Measurements from ENCODE around the gene PTGIS.

The PTGIS gene

DNA sequence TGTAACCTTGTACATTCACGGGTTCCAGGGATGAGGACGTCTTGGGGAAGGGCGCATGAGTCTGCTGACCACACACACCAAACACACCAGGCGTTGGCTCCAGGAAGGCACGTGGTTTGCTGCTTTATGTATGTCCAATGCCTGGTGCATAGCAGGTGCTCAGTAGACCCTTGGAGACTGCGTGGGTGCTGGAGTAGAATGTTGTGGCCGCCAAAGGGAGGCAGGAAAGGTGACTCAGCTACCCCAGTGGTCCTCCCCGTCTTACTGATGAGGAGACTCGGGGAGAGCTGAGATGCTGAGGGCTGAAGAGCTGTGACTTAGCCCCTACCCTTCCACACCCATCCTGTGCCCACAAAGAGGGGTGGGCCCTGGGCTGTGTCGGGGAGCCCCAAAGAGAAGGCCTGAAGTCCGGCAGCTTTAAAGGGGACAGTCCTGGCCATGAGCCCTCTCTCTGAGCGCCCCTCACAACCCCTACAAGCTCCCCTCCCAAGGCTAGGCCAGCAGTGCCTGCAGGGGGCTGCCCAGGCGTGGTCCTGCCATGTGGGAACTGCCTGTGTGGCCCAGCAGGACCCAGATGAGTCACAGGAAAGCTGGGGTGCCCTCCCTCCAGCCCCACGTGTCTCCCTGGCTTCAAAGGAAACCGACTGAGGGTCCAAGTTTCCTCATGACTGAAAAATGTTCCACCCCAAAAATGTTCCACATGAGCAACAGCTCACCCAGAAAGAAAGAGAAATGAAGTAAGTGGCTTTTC, 28.0 kb upstream of the PTGIS start:
- no peak for DNase-seq

DNA sequence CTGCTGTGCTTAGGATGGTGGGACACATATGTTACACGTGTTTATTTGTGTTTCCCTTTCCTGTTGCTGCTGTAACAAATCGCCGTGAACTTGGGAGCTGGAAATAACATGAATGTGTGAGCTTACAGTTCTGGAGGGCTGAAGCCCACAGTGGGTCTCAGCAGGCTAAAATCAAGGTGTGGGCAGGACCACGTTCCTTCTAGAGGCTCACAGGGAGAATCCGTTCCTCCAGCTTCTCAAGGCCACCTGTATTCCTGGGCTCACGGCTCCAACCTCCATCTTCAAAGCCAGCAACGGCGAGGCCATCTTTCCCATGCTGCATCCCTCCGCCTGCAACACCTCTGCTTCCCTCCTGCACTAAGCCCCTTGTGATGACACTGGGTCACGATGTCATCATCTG, 27.4 kb upstream of the PTGIS start:
- no peak for DNase-seq

DNA sequence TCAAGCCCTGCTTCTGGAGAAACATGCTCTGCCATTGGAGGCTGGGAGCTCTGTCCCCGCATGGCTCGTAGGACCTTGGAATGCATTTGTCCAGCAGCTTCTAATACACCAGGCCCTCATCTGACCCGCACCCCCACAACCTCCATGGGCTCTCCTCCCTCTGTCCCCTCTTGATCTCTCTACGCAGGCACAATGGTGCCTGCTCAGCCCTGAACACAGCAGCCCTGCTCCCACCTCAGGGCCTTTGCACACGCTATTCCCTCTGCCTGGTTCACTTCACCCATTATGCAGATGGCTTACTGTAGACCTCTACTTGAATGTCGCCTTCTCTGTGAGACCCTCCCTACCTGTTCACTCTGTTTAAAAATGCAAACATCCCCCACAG, 27.0 kb upstream of the PTGIS start:
- DNase-seq = no peak

DNA sequence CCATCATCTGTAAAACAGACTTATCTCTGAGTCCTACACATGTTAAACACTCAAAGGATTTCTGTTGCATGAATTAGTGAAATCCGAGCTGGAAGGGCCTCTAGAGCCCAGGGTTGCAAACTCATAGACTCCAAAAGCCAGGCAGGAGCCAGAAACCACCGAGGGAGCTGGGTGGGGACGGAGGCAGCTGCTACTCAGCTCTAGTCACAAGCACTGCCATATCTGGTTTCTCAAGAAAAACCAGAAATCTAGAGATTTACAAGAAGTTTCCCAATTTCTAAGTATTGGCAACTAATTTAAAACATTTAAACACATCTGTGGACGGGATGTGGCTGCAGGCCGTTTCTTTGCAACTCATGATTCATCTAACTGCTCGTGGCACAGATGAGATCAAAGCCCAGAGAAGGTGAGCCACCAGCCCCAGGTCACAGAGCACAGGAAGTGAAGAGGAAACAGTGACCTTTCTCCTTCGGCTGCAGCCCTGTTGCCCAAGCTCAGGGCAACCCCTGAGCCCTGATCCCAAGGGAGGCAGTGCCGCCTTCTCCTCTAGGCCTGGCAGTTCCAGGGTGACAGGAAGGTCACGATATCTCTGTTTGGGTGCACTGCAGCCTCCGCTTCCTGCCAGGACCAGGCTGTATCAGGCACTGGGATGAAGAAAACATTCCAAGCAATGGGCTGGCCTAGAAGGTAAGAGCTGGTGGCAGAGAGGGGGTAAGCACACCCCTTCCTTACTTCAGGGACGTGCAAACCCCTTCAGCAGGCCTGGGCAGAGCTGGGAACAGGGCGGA, 26.4 kb upstream of the PTGIS start:
- DNase-seq = no peak

DNA sequence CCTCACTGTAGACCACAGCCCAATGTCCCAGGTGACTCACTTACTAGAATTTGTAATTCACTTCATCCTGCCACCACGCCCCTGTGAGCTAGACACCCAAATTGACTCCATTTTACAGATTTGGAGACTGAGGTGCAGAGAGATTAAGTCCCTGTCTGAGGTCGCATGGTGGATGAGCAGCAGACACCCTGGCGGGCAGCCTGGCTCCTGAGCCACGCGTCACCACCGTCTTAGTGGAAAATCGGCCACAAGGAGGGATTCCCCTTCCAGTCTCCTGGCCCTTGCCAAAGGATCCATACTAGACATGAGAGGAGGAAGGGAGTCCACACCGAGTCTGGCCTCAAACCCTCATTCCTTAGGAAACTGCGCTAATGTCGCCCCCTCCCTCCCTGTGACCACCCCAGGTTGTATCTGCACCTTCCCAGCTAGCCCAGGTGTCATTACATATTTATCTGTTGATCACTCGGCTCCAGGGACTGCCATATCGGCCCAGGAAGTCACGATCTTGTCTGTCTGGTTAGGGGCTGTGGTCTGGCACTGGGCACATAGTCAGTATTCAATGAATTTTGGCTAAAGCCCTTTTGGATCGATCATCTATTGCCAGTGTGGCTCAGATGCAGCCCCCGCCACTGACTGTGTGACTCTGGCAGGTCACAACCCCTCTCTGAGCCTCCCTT, 25.7 kb upstream of the PTGIS start:
- no peak for DNase-seq

DNA sequence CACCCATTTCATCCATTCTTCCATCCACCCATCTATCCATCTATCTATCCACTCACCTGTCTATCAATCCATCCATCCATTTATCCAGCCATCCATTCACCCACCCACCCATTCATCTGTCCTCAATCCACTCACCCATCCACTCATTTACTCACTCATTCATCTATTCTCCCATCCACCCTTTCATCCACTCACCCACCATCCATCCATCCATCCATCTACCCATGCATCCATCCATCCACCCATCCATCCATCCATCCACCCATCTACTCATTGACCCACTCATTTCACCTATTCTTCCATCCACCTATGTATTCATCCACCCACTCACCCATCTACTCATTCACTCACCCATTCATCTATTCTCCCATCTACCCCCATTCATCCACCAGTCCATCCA, 24.2 kb upstream of the PTGIS start:
- DNase-seq = no peak

DNA sequence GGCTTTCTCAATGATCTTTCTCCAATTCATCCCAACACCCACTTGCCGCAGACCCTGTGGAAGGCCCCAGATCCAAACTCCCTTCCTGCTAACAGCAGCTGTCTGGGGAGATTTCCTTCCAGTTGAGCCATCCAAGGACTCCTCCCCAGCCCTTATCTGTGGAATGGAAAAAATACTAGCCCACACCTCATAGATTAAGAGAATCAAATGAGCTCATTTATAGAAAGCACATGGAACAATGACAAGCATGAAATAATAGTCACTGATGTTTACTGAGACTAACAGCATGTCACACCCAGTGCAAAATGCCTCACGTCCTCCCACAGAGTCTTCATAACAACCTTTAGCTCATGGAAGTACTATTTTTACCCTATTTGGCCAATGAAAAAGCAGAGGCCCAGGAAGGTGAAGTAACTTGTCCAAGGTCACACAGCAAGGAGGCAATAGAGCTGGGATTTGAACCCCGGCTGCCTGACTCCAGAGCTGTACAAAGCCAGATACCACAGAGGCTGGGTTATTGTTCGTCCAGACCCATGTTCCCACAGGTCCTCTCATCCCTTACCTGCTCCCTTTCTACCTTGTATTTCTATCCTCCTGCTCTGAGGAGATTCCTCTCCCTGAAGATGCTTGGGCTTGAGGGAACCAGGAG, 23.4 kb upstream of the PTGIS start:
- DNase-seq = no peak

DNA sequence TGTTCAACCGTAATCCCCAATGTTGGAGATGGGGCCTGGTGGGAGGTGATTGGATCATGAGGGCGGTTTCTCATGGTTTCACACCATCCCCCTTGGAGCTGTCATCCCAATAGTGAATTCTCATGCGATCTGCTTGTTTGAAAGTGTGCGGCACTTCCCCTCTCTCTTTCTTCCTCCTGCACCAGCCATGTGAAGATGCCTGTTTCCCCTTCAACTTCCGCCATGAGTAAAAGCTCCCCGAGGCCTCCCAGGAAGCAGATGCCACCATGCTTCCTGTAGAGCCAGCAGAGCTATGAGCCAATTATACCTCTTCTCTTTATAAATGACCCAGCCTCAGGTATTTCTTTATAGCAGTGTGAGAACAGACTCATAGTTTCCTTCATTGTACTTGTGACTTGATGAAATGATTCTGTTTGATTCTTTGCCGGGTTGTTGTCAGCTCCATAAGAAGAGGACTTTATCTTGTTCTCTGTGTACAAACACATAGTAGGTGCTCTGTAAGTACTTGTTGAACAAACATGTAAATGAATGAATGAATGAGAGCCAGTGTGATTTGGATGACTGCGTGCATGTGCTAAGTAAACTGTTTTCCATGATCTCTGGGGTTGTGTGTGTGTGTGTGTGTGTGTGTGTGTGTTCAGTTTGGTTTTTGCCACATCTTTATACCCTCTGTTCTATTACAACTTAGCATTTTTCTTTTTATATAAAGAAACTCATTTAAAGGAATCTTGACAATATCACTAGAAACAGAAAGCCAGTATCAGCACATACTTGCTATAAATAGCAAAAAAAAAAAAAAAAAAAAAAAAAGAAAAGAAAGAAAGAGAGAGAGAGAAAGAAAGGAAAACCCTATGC, 22.5 kb upstream of the PTGIS start:
- no peak for DNase-seq

DNA sequence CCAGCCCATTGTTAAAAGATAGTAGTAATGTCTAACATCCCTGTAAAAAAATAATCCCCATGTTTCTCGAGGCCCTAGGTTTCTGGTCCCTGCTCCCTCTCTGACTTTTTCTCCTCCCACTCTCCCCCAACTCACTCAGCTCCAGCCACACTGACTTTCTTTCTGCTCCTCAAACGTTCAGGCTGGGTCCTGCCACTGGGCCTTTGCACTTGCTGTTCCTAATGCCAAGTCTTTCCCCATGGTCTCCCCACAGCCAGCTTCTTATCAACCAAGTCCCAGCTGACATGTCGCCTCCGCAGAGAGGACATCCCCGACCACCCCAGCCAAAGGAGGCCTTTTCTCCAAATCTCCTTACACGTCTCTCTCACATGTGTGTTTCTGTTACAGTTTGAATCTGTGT, 21.8 kb upstream of the PTGIS start:
- no peak for DNase-seq

DNA sequence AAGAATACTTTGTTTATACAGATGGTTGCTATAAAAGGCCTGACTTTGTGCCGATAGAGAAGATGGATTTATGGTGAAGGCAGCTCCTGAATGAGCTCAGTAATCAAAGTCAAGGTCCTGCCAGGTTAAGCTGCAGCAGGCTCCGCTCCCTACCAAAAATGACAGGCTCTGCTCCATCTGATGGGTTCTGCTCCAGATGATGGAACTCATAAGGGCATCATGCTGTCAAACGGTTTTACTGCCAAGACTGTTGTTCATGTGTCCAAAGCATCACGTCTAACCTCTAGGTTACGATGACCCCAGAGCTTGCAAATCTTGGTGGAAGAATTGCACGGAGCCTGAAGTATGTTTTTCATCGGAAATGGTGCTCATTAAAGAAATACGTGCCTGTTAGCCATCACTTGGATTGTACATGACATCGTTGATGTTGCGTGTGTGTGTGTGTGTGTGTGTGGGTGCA, 19.2 kb upstream of the PTGIS start:
- no peak for DNase-seq

DNA sequence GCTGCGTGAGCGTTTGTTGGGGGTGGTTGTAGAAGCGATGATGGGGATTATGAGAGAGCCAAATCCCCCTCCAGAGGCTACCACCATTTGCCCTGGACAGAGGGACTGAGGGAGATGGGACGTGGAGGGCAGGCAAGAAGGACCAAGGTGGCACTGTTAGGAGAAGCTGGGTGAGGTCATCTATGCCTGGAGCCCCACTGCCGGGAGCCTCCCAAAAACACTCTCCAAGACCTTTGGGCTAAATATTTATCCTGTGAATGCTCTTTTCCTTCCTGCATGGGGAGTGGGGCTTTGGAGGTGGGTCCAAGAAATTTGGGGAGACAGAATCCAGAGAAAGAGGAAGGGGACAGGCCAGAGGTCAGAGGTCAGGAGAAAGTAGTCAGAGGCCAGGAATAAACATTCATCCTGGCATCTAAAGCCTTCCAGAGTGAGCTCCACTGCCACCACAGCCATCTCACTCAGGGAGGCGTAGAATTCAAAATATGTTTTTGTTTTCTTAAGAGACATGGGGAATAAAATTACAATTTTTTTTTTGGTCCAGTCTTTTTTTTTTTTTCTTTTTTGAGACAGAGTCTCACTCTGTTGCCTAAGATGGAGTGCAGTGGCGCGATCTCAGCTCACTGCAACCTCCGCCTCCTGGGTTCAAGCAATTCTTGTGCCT, 17.8 kb upstream of the PTGIS start:
- DNase-seq = no peak

DNA sequence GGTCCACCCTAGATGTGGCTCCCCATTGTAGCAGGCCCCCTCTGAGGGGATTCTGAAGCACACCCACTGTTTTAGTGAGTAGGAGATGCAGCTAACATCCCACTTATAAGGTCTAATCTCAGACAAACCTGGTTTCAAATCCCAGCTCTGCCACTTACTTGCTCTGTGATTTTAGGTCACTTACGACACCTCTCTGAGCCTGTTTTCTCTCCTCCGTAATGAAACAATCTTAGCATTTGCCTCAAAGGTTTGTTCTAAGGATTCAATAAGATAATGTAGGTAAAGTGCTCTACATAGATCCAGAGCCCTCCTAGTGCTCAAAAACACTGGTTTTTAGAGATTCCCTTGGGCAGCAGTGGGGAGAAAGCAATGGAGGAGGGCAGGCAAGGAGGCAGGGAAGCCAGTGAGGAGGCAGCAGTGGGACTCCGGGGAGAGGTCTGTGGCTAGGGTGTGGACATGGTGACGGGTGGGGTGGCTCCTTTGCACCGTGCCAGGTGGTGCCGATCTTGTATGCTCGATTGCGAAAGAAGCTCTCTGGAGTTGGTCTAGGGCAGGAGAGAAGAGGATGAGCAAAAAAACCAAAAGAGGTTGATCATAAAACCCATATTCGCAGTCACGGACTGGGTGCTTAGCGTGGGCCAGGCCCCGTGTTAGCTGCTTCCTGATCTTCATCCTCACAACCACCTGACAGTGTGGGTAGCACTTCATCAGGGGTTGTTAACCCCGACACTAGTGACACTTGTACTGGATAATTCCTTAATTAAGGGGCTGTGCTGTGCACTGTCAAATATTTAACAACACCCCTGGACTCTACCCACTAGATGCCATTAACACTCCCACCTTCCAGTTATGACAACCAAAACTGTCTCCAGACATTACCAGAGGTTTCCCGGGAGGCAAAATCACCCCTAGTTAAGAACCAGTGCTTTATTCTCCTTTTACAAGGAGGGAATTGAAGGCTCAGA, 16.8 kb upstream of the PTGIS start:
- DNase-seq = no peak

DNA sequence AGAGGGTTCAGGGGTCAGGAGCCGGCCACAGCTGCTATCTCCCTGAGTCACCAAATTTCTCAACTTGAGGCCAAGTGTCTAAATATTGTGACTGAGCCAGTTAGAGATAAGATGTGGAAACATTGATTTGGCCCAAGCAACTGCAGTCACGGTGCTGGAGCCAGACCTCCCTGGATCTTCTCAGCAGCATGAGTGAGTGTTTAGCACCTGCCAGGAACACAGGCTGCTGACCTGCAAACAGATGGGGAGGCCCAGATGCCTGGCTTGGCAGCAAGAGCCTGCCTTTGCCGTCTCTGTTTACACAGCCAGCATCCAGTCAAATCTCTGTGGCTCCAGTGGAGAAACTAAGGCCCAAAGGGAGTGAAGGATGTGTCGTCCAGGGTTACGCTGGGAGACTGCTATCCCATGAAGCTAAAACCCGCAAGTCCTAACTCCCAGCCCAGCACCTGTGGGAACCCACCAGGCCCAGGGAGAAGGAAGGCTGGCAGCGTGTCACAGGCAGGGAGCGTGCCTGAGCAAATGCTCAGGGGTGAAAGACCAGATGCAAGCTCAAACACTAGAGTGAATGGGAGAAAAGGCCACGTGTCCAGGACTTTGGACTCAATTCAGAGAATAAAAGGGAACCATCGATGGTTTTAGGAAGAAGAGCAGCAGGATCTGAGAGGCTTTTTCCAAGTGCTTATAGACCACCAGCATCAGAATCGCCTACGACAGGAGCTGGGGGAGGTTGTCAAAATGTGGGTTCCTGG, 15.9 kb upstream of the PTGIS start:
- peak; percentile 75 for DNase-seq

DNA sequence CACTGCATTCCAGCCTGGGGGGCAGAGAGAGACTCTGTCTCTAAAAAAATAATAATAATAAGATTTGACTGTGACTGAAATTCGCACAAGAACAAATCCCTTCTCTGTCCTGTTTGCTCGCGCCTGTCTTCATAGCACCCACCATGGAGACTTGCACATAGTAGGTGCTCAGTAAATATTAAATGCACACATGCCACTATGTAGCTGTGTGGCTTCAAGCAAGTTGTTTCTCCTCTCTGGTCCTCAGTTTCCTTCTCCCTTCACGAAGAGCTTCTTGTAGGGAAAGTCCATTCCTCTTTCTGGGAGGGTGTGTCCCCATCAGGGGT, 15.4 kb upstream of the PTGIS start:
- no peak for DNase-seq

DNA sequence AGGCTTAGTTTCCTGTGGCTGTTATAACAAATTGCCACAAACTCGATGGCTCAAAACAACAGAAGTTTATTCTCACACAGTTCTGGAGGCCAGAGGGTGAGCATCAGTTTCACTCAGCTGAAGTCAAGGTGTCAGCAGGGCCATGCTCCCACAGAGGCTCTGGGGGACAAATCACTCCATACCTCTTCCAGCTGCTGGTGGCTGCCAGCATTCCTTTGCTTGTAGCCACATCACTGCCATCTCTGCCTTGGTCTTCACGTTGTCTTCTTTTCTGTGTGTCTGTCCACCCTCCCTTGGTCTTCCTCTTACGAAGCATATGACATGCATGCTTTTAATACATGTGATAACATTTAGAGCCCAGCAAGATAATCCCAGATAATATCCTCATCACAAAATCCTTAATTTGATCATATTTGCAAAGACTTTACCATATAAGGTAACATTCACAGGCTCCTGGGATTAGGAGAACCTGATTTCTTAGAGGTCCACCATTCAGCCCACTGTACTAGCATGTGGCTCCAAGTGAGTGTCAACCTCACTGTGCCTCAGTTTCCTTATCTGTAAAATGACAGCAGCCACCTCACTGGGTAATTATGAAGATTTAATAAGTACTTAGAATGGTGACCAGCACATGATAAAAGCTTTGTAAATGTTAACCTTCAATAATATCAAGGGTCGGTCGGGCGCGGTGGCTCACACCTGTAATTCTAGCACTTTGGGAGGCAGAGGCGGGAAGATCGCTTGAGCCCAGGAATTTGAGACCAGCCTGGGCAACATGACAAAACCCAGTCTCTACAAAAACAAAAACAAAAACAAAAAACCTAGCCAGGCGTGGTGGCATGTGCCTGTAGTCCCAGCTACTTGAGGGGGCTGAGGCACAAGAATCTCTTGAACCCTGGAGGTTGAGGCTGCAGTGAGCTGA, 14.7 kb upstream of the PTGIS start:
- DNase-seq = no peak

DNA sequence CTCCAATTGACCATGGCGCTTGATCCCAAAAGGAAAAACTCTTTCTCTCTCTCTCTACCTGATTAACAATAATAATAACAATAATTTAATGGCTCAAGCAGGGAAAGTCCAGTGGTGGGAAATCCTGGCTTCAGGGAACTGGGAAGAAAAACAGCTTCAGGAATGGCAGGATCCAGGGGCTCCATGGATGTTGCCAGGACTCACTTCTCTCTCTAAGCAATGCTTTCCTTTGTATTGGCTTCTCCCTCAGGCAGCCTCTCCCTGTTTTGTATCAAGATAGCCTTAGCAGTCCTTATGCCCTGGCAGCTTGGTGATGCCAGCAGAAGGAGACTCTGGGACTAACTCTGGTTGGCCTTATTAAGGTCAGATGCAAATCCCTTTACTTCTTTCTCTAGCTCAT, 13.5 kb upstream of the PTGIS start:
- no peak for DNase-seq

DNA sequence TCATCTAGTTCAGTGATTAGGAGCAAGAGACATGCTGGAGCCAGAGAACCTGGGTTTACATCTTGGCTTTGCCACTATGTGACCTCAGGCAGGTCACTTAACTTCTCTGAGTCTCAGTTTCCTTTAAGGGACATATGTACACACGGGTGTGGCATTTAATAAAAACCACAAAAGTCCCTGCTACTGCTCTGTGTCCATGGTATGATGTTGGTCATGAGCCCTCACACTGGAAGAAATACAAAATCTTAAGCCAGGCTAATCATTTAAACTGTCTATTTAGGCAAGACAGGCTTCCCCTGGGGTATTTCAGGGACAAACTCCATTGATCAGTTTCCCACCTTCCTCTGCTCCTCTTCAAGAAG, 12.9 kb upstream of the PTGIS start:
- DNase-seq = no peak

DNA sequence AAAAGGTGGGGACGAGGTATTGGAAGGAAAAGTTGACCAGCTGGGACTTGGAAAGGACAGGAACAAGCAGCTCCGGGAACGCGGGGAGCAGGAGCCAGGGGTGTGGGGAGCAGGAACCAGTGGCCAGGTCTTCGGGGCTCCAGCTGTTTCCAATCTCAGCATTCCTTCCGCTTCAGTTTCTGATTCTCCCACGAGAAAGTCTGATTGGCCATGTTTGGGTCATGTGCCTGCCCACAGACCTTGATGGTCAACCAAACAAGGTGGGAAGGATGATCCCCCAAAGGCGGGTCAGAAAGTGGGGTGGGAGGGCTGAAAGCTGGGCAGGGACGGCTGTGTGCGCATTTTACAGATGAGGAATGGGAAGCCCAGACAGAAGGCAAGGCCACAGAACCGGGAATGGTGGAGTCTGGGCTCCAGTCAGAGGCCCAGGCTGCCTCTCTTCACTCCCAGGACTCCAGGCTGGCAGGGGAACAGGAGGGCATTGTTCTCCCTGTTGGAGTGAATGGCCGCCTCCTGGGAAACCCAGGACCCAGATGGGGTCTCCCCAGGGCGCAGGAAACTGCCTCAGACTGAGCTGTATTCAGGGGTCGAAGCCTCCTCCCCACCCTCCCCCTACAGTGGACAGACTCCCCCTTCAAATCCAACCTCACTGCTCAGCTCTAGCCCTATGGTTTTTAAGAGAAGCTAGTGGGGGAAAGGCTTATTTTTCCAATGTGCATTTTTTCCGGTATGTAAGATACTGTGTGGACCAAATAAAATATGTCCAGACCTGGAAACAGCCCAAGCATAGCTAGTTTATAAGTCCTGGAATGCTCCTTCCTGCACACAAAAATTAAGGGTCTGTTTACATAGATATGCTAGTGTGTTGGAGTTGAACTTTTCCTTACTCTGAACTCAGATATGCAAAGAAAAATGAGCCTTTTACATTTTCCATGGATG, 12.2 kb upstream of the PTGIS start:
- no peak for DNase-seq

Measured in suppressor macrophage treated with lipopolysaccharide for 4 hours (primary cell).